Type B pancreatic cell (in vitro differentiated cells): ENCODE measurements around the gene CTSF. TPM values are rescaled to one million over a fixed set of nuclear protein-coding genes. Genes with fewer than 3 reads are reported as not detected.

Source experiments
- DNase-seq: peaks from one replicate; pipeline ENCODE4 v3.0.0; 2021; ENCODE audit warnings: mixed read lengths; ENCODE audit not compliant: unreplicated experiment; ENCODE audit errors: extremely low spot score
- H3K27ac Mint-ChIP-seq: 2 replicates; pipeline ENCODE4 v1.8.0; 2021; ENCODE audit warnings: mild to moderate bottlenecking, mixed read lengths
- H3K27me3 Mint-ChIP-seq: 2 replicates; pipeline ENCODE4 v1.8.0; 2021; ENCODE audit warnings: mixed read lengths
- H3K36me3 Mint-ChIP-seq: 2 replicates; pipeline ENCODE4 v1.8.0; 2021; ENCODE audit warnings: mixed read lengths
- H3K4me1 Mint-ChIP-seq: one replicate; pipeline ENCODE4 v1.8.0; 2021; ENCODE audit warnings: mixed read lengths; ENCODE audit not compliant: unreplicated experiment
- H3K4me3 Mint-ChIP-seq: 2 replicates; pipeline ENCODE4 v1.8.0; 2021; ENCODE audit warnings: mild to moderate bottlenecking, mixed read lengths
- H3K9me3 Mint-ChIP-seq: 2 replicates; pipeline ENCODE4 v1.8.0; 2021; ENCODE audit warnings: mixed read lengths
- total RNA-seq: library from RNA; stranded (reverse); gene quantifications from 2 replicates; pipeline ENCODE4 v1.2.1, GENCODE V29; 2021; ENCODE audit warnings: low replicate concordance
- TF ChIP-seq, protein P1 (sequence below): fragments of 200-600 bp; sonication (generic); conservative IDR thresholded peaks from 2 replicates; pipeline ENCODE4 v1.5.0; 2021; ENCODE audit warnings: antibody characterized with exemption, mild to moderate bottlenecking

The CTSF gene
- total RNA-seq, 1 donor from 2014 or later: not detected

DNA sequence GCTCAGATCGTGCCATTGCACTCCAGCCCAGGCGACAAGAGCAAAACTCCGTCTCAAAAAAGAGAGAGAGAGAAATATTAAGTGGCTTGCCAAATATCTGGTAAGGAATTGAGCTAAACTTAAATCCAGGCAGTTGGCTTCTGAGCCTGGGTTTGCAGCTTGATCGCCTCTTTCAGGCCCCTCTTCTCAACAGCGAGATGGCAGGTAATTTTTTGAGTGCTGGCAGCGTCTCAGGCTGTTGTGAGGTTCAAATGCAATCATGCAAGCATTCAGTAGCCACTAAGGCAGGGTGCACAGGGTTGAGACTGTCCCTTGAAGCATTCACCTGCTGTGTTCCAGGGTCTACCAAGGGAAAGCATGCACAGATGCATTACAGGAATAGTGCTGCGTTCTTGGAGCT lies 670 bp upstream of the CTSF start:
- Mint-ChIP-seq H3K9me3 (no peaks in the 10 kb centered on the region), H3K4me1 (no peaks in the 10 kb centered on the region), H3K4me3 (no peak overlapping the region), H3K36me3 (no peaks in the 10 kb centered on the region), H3K27ac (no peak overlapping the region), H3K27me3 (peaks cover 6% of the 10 kb centered on the region)
- TF ChIP-seq, protein P1, sequence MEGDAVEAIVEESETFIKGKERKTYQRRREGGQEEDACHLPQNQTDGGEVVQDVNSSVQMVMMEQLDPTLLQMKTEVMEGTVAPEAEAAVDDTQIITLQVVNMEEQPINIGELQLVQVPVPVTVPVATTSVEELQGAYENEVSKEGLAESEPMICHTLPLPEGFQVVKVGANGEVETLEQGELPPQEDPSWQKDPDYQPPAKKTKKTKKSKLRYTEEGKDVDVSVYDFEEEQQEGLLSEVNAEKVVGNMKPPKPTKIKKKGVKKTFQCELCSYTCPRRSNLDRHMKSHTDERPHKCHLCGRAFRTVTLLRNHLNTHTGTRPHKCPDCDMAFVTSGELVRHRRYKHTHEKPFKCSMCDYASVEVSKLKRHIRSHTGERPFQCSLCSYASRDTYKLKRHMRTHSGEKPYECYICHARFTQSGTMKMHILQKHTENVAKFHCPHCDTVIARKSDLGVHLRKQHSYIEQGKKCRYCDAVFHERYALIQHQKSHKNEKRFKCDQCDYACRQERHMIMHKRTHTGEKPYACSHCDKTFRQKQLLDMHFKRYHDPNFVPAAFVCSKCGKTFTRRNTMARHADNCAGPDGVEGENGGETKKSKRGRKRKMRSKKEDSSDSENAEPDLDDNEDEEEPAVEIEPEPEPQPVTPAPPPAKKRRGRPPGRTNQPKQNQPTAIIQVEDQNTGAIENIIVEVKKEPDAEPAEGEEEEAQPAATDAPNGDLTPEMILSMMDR: no peak
- no peak for DNase-seq

DNA sequence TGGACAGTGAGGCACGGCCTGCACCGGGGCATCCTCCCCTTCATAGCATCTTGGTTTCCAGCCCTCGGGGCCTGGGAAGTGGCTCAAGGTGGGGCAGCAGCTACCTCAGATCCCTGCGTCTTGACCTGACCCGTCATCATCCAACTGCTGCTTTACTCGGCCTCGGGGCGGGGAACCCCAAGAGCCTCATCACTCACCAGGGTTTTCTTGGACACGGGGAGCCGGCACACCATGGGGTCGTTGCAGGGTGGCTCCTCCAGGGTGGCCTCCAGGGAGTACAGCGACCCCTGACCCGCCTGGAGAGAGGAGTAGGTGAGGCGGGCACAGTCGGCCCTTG lies 651 bp downstream of the CTSF start:
- DNase-seq: no peak
- Mint-ChIP-seq H3K27ac (no peak overlapping the region), H3K27me3 (no peaks in the 10 kb centered on the region), H3K4me3 (no peak overlapping the region), H3K4me1 (no peaks in the 10 kb centered on the region), H3K9me3 (no peaks in the 10 kb centered on the region), H3K36me3 (no peaks in the 10 kb centered on the region)
- TF ChIP-seq, protein P1: no peak

DNA sequence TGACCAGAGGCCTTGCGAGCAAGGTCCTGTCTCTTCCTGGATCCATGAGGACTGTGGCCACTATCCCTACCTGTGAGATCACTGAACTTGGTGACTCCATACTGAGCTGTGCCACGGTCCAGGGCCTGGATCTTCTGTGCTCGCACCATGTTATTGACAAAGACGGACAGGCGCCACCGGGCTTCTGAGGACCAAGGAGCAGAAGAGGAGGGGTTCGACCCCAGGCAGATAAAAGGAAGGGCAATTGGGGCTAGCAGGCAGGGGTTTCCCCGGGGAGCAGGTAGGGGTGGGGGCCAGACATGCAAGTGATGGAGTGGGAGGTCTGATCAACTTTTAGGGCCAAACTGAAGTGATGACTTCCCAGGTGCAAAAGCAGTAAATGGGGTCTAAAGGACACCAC lies 2.2 kb downstream of the CTSF start:
- no peak overlapping the region for H3K27ac Mint-ChIP-seq
- no peak for DNase-seq
- TF ChIP-seq, protein P1: no peak
- no peaks in the 10 kb centered on the region for H3K27me3 Mint-ChIP-seq
- no peak overlapping the region for H3K4me3 Mint-ChIP-seq
- no peaks in the 10 kb centered on the region for H3K9me3 Mint-ChIP-seq
- no peaks in the 10 kb centered on the region for H3K36me3 Mint-ChIP-seq
- no peaks in the 10 kb centered on the region for H3K4me1 Mint-ChIP-seq

DNA sequence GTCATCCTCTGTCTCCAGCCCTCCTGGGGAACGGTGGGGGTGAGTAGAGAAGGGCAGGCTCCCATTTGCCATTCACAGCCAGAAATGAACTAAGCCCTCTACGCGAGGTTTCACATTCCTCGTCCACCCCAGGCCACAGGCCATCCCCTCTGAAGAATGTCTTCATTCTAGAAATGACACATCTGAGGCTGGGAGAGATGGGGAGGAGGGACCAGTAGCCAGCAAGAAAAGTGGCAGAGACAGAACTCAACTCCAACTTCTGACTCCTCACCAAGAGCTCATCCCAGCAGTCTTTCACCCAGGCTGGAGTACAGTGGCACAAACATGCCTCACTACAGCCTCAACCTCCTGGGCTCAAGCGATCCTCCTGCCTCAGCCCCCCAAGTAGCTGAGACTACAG lies 3.4 kb downstream of the CTSF start:
- H3K27ac Mint-ChIP-seq: no peak overlapping the region
- no peak for DNase-seq
- H3K9me3 Mint-ChIP-seq: no peaks in the 10 kb centered on the region
- H3K27me3 Mint-ChIP-seq: no peaks in the 10 kb centered on the region
- H3K4me3 Mint-ChIP-seq: no peak overlapping the region
- H3K36me3 Mint-ChIP-seq: no peaks in the 10 kb centered on the region
- TF ChIP-seq, protein P1: no peak
- no peaks in the 10 kb centered on the region for H3K4me1 Mint-ChIP-seq

DNA sequence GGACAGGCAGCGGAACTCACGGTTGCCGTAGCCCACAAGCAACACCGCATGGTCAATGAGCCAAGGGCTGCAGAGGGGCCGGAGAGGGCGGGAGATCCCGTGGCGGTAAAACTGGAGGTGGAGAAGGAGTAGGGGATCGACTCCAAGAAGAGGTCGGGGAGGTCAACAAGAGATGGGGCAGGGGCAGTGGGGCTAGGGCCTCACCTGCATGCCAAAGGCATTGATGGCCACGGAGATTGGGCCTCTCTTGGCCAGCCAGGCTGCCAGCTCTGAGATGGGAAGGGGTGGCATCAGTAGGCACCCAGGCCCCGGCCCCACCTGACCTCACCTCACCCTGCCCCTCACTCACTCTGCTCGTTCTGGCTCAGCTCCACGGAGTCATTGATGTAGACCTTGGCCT lies 3.9 kb downstream of the CTSF start:
- Mint-ChIP-seq H3K36me3 (no peaks in the 10 kb centered on the region), H3K4me1 (no peaks in the 10 kb centered on the region), H3K4me3 (no peak overlapping the region), H3K9me3 (no peaks in the 10 kb centered on the region), H3K27me3 (no peaks in the 10 kb centered on the region), H3K27ac (no peak overlapping the region)
- no peak for DNase-seq
- TF ChIP-seq, protein P1: no peak

DNA sequence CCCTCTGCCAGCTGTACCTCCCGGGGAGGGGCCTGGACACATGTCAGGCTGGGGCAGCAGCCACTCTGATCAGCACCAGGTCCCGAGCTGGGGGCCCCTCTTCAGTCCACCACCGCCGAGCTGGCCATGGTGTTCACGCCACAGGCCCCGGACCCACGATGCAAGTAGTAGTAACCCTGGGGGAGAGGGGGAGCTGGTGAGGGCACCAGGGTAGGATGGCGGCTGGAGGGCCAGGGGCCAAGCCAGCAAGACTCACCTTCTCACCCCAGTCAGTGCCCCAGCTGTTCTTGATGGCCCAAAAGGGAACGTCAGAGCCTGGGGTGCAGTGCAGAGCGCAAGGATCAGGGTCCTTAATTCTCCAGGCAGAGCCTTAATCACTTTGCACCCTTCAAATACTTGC lies 4.6 kb downstream of the CTSF start:
- Mint-ChIP-seq H3K9me3 (no peaks in the 10 kb centered on the region), H3K27ac (no peak overlapping the region), H3K36me3 (no peaks in the 10 kb centered on the region), H3K27me3 (no peaks in the 10 kb centered on the region), H3K4me1 (no peaks in the 10 kb centered on the region), H3K4me3 (no peak overlapping the region)
- DNase-seq: no peak
- TF ChIP-seq, protein P1: no peak
